GM12873 (cell line): ENCODE measurements around the gene GUCA2B.

ENCODE experiments used
- CTCF ChIP-seq: IDR thresholded peaks from 2 replicates; pipeline ENCODE4 v1.5.1; 2012; ENCODE audit warnings: low read depth, mild to moderate bottlenecking, moderate library complexity, low read length, control low read depth; ENCODE audit not compliant: insufficient read depth; ENCODE audit errors: missing control alignments

The GUCA2B gene

GRCh38 chr1:42133809-42134526 is 19.2 kb upstream of the GUCA2B start:
- TF ChIP-seq CTCF = no peak

GRCh38 chr1:42135426-42135825 is 17.8 kb upstream of the GUCA2B start:
- TF ChIP-seq CTCF = no peak

GRCh38 chr1:42136466-42136865 is 16.7 kb upstream of the GUCA2B start:
- no peak for TF ChIP-seq CTCF

GRCh38 chr1:42137766-42138165 is 15.4 kb upstream of the GUCA2B start:
- no peak for TF ChIP-seq CTCF

GRCh38 chr1:42138586-42138985 is 14.6 kb upstream of the GUCA2B start:
- no peak for TF ChIP-seq CTCF

- TF ChIP-seq CTCF = no peak
Measured at GRCh38 chr1:42139444-42139843, 13.8 kb upstream of the GUCA2B start.

- TF ChIP-seq CTCF = no peak
Measured at GRCh38 chr1:42140191-42140590, 13.0 kb upstream of the GUCA2B start.
